OCI-LY3 (cell line): ENCODE measurements around the gene FAM78B.

Experiments used
- H2AFZ ChIP-seq: fragments of 200-600, 300-600 bp; shearing (Covaris generic); 2 replicates; pipeline ENCODE4 v1.6.0; 2014; ENCODE audit warnings: antibody characterized with exemption, low read depth, low read length
- H3K27ac ChIP-seq: fragments of 200-600, 300-600 bp; sonication (generic); 2 replicates; pipeline ENCODE4 v1.5.1; 2014; ENCODE audit warnings: mild to moderate bottlenecking, low read length, moderate library complexity, mixed read lengths
- H3K27me3 ChIP-seq: fragments of 200-600, 300-600 bp; sonication (generic); 2 replicates; pipeline ENCODE4 v1.6.1; 2014; ENCODE audit warnings: low read depth, low read length, mixed read lengths
- H3K36me3 ChIP-seq: fragments of 200-600, 300-600 bp; sonication (generic); replicated peaks from 2 replicates; pipeline ENCODE3; 2014; ENCODE audit warnings: low read depth, low read length, mixed read lengths
- H3K4me1 ChIP-seq: fragments of 300-600, 200-600 bp; sonication (generic); 2 replicates; pipeline ENCODE4 v1.6.1; 2014; ENCODE audit warnings: low read length, mixed read lengths
- H3K4me2 ChIP-seq: fragments of 200-600, 300-600 bp; sonication (generic); 2 replicates; pipeline ENCODE4 v1.6.1; 2014; ENCODE audit warnings: low read length, mixed read lengths
- H3K4me3 ChIP-seq: fragments of 300-600, 200-600 bp; sonication (generic); 2 replicates; pipeline ENCODE4 v1.5.1; 2014; ENCODE audit warnings: antibody characterized with exemption, mild to moderate bottlenecking, low read length, moderate library complexity
- H3K79me2 ChIP-seq: fragments of 300-600, 200-600 bp; shearing (Covaris generic); 2 replicates; pipeline ENCODE4 v1.6.1; 2014; ENCODE audit warnings: mild to moderate bottlenecking, low read length, mixed read lengths
- H3K9ac ChIP-seq: fragments of 300-600, 200-600 bp; shearing (Covaris generic); 2 replicates; pipeline ENCODE4 v1.6.0; 2014; ENCODE audit warnings: mild to moderate bottlenecking, low read length, moderate library complexity
- H3K9me3 ChIP-seq: fragments of 200-600, 300-600 bp; shearing (Covaris generic); 2 replicates; pipeline ENCODE4 v1.6.1; 2014; ENCODE audit warnings: low read length, mixed read lengths; ENCODE audit not compliant: insufficient read depth
- H4K20me1 ChIP-seq: fragments of 200-600, 300-600 bp; sonication (generic); 2 replicates; pipeline ENCODE4 v1.6.1; 2016; ENCODE audit warnings: low read length, mixed read lengths; ENCODE audit not compliant: insufficient read depth
- CTCF ChIP-seq: fragments of 200-600, 300-600 bp; sonication (generic); IDR thresholded peaks from 2 replicates; pipeline ENCODE4 v1.5.1; 2014; ENCODE audit warnings: antibody characterized with exemption, low read length, low read depth
- EZH2phosphoT487 ChIP-seq: fragments of 200-600 bp; shearing (Covaris generic); IDR thresholded peaks from 2 replicates; pipeline ENCODE4 v1.6.1; 2018; ENCODE audit warnings: antibody characterized with exemption, mixed run types, low read depth

Gene FAM78B

DNA sequence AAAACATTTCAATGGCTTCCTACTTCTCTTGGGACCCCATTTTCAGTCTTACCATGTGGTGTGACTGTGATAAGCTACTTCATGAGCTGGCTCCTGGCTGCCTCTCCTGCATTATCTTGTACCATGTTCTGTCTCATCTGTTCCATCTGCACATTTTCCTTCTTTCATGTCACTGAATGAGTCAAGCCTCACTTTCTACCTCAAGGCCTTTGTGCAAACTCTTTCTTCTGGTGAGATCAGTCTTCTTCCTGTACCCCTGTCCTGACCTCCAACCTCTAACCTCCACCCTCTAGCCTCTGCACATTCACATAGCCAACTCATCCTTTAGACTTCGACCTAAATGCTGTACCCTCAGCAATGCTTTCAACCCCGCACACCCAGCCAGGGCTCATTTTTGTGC is 9.6 kb upstream of the FAM78B start:
- H4K20me1 ChIP-seq = no peaks in the 10 kb centered on the region
- H3K4me1 ChIP-seq = peaks cover 57% of the 10 kb centered on the region
- no peaks in the 10 kb centered on the region for H3K27me3 ChIP-seq
- H3K36me3 ChIP-seq = peaks cover 8% of the 10 kb centered on the region
- H3K79me2 ChIP-seq = peaks cover 19% of the 10 kb centered on the region; the same call in 1 of the 2 replicates
- no peak overlapping the region for H3K4me3 ChIP-seq
- no peaks in the 10 kb centered on the region for H3K9me3 ChIP-seq
- H3K9ac ChIP-seq = no peak overlapping the region
- TF ChIP-seq CTCF = no peak
- TF ChIP-seq EZH2phosphoT487 = no peak
- H2AFZ ChIP-seq = no peak overlapping the region
- no peak overlapping the region for H3K4me2 ChIP-seq
- H3K27ac ChIP-seq = no peak overlapping the region

- Histone ChIP-seq H3K9me3 (no peaks in the 10 kb centered on the region), H3K9ac (no peak overlapping the region), H3K27ac (no peak overlapping the region), H2AFZ (no peak overlapping the region), H4K20me1 (no peaks in the 10 kb centered on the region), H3K79me2 (peaks cover 24% of the 10 kb centered on the region; the same call in 1 of the 2 replicates), H3K27me3 (no peaks in the 10 kb centered on the region), H3K4me3 (no peak overlapping the region), H3K4me1 (peaks cover 63% of the 10 kb centered on the region), H3K36me3 (peaks cover 8% of the 10 kb centered on the region), H3K4me2 (peak overlapping the region; percentile 5; the same call in 1 of the 2 replicates)
- TF ChIP-seq CTCF = no peak
Observed at GRCh38 chr1:166175032-166175431, 8.2 kb upstream of the FAM78B start.

- Histone ChIP-seq H2AFZ (no peak overlapping the region), H3K79me2 (peaks cover 24% of the 10 kb centered on the region; the same call in 1 of the 2 replicates), H3K27ac (no peak overlapping the region), H4K20me1 (no peaks in the 10 kb centered on the region), H3K4me2 (no peak overlapping the region), H3K27me3 (no peaks in the 10 kb centered on the region), H3K9me3 (no peaks in the 10 kb centered on the region), H3K36me3 (peaks cover 8% of the 10 kb centered on the region), H3K4me3 (no peak overlapping the region), H3K4me1 (peaks cover 70% of the 10 kb centered on the region), H3K9ac (no peak overlapping the region)
- no peak for TF ChIP-seq CTCF
Observed at GRCh38 chr1:166174108-166174507, 7.3 kb upstream of the FAM78B start.

DNA sequence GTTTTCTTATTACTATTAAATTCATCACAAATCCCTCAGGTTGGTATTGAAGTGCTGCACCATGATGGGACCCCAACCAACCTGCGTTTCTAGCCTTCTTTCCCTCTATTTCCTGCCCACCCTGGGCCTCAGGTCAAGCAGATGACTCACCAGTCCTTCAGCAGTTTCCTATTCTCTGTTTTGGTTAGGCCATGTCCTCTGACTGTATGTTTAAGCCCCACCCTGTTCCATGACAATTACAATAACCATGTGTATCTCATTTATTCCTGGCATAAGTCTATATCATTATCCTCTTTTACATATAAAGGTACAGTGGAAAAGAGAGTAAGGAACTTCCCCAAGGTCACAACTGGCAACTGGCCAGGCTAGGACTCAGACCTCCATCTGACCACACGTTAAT is 5.3 kb upstream of the FAM78B start:
- Histone ChIP-seq H3K9ac (no peak overlapping the region), H3K9me3 (no peaks in the 10 kb centered on the region), H3K4me1 (peaks cover 86% of the 10 kb centered on the region), H3K4me2 (peak overlapping the region; percentile 0; the same call in 1 of the 2 replicates), H2AFZ (no peak overlapping the region), H3K27ac (peak overlapping the region; percentile 94; the same call in 1 of the 2 replicates), H3K36me3 (peaks cover 8% of the 10 kb centered on the region), H3K27me3 (no peaks in the 10 kb centered on the region), H3K79me2 (peaks cover 37% of the 10 kb centered on the region), H3K4me3 (no peak overlapping the region), H4K20me1 (no peaks in the 10 kb centered on the region)
- TF ChIP-seq CTCF = no peak
- no peak for TF ChIP-seq EZH2phosphoT487
